Tibial artery (tissue), 4 donors: Measurements from ENCODE around the gene PDE8B.

Experiments used
- DNase-seq, 2 donors: peaks; one replicate each; pipeline ENCODE4 v3.0.0-alpha.2; 2019
- H3K27ac ChIP-seq, 2 donors: fragments of 200-600 bp; sonication (generic) in 1 of 2; 1 replicate in 1 of 2; 2 replicates in 1 of 2; pipeline ENCODE4 v1.5.1; 2018 to 2019; ENCODE audit warnings: mild to moderate bottlenecking in 1 of 2
- H3K27me3 ChIP-seq, 2 donors: fragments of 200-600 bp; sonication (generic) in 1 of 2; one replicate each; pipeline versions ENCODE4 v1.5.1 to v1.6.0; 2016 to 2019
- H3K36me3 ChIP-seq, 3 donors: fragments of 200-600 bp; sonication (generic) in 2 of 3; one replicate each; pipeline ENCODE4 v1.5.1; 2016 to 2019; ENCODE audit warnings: mild to moderate bottlenecking in 2 of 3
- H3K4me1 ChIP-seq, 4 donors: fragments of 200-600 bp; sonication (generic) in 2 of 4; 1 replicate in 3 of 4; 2 replicates in 1 of 4; pipeline ENCODE4 v1.5.1; 2016 to 2019
- H3K4me3 ChIP-seq, 2 donors: fragments of 200-600 bp; sonication (generic) in 1 of 2; 1 replicate in 1 of 2; 2 replicates in 1 of 2; pipeline ENCODE4 v1.5.1; 2018 to 2019; ENCODE audit warnings: mild to moderate bottlenecking in 2 of 2
- H3K9me3 ChIP-seq, 3 donors: fragments of 200-600 bp; sonication (generic) in 1 of 3; one replicate each; pipeline ENCODE4 v1.5.1; 2016 to 2019
- CTCF ChIP-seq, 2 experiments: fragments of 200-600 bp in 1 of 2; fragments of 450-650 bp in 1 of 2; IDR thresholded peaks; one replicate each; pipeline ENCODE4 v1.5.1; 2017 to 2019; ENCODE audit warnings: antibody characterized with exemption in 2 of 2, mild to moderate bottlenecking in 1 of 2, moderate library complexity in 1 of 2
- intact Hi-C: fragments of 100-400 bp; cut with DNase I; formaldehyde crosslinking; loops from one replicate; pipeline ENCODE4 v1.15.0; 2023; ENCODE audit warnings: low total_unique reads

PDE8B gene

GRCh38 chr5:77326986-77327734 is 116.7 kb downstream of the PDE8B start:
- H3K27me3 ChIP-seq, result no peaks in the 10 kb centered on the region
- H3K27ac ChIP-seq, result no peak overlapping the region
- no peak for TF ChIP-seq CTCF (IDR thresholded peaks at IDR 0.05)
- intact Hi-C loops, result no loop called here
- no peaks in the 10 kb centered on the region for H3K9me3 ChIP-seq
- no peak overlapping the region for H3K4me3 ChIP-seq
- no peak for DNase-seq
- peaks cover 0 to 2% (median 0%) of the 10 kb centered on the region in 3 donors for H3K36me3 ChIP-seq
- peaks cover 0 to 41% (median 9%) of the 10 kb centered on the region in 4 donors for H3K4me1 ChIP-seq

GRCh38 chr5:77328930-77329647 is 118.6 kb downstream of the PDE8B start:
- DNase-seq, result no peak

GRCh38 chr5:77329664-77330430 is 119.4 kb downstream of the PDE8B start:
- no peak for TF ChIP-seq CTCF (IDR thresholded peaks at IDR 0.05)
- intact Hi-C loops, result no loop called here
- no peak for DNase-seq
- H3K27me3 ChIP-seq, result no peaks in the 10 kb centered on the region
- no peak overlapping the region for H3K27ac ChIP-seq
- no peak overlapping the region for H3K4me3 ChIP-seq
- no peaks in the 10 kb centered on the region for H3K9me3 ChIP-seq
- peaks cover 0 to 4% (median 0%) of the 10 kb centered on the region in 3 donors for H3K36me3 ChIP-seq
- peaks cover 0 to 34% (median 9%) of the 10 kb centered on the region in 4 donors for H3K4me1 ChIP-seq

More at GRCh38 chr5:77328930-77329647, 118.6 kb downstream of the PDE8B start:
- Histone ChIP-seq H3K4me3 (no peak overlapping the region), H3K4me1 (peaks cover 0 to 34% (median 9%) of the 10 kb centered on the region in 4 donors), H3K27ac (no peak overlapping the region), H3K36me3 (peaks cover 0 to 4% (median 0%) of the 10 kb centered on the region in 3 donors), H3K9me3 (no peaks in the 10 kb centered on the region), H3K27me3 (no peaks in the 10 kb centered on the region)
- intact Hi-C loops, result no loop called here
- TF ChIP-seq CTCF (IDR thresholded peaks at IDR 0.05), result no peak

GRCh38 chr5:77333036-77333435 is 122.6 kb downstream of the PDE8B start:
- intact Hi-C loops, result no loop called here
- no peak overlapping the region for H3K4me3 ChIP-seq
- H3K27ac ChIP-seq, result no peak overlapping the region
- H3K36me3 ChIP-seq, result peaks cover 0 to 4% (median 0%) of the 10 kb centered on the region in 3 donors
- H3K9me3 ChIP-seq, result no peaks in the 10 kb centered on the region
- no peak for DNase-seq
- H3K4me1 ChIP-seq, result peaks cover 0 to 22% (median 9%) of the 10 kb centered on the region in 4 donors
- TF ChIP-seq CTCF (IDR thresholded peaks at IDR 0.05), result no peak
- H3K27me3 ChIP-seq, result no peaks in the 10 kb centered on the region

- H3K4me1 ChIP-seq, result peaks cover 0 to 16% (median 9%) of the 10 kb centered on the region in 4 donors
- intact Hi-C loops, result no loop called here
- H3K27me3 ChIP-seq, result no peaks in the 10 kb centered on the region
- H3K27ac ChIP-seq, result peak overlapping the region in 1 of 2 donors; percentile 10
- DNase-seq, result no peak
- no peak overlapping the region for H3K4me3 ChIP-seq
- no peaks in the 10 kb centered on the region for H3K9me3 ChIP-seq
- H3K36me3 ChIP-seq, result peaks cover 0 to 4% (median 0%) of the 10 kb centered on the region in 3 donors
- no peak for TF ChIP-seq CTCF (IDR thresholded peaks at IDR 0.05)
Measured at GRCh38 chr5:77333451-77334123, 123.1 kb downstream of the PDE8B start.
